ENCODE data around the gene CTNNA3. TPM values are rescaled to one million over a fixed set of nuclear protein-coding genes. Genes with fewer than 3 reads are reported as not detected.

Gene CTNNA3
- total and polyA plus RNA-seq, 2 of the 4 experiments (the other 2 are of a cell fraction) = 0.19 to 0.90 TPM

- H3K14ac ChIP-seq (replicated peaks; ENCODE audit: low read depth, low read length) = no peak overlapping the region
- CTCF ChIA-PET = interaction anchor here (1.0 kb wide), 1 partner anchor 15 kb away, joined by 3 read pairs; no protein-coding TSS in a partner anchor
- no peak overlapping the region for H4K91ac ChIP-seq (ENCODE audit: insufficient read depth, low read depth, low read length)
- H3K9me3 ChIP-seq (ENCODE audit: control insufficient read depth, insufficient read depth, low read length) = no peaks in the 10 kb centered on the region
- no peak overlapping the region for H3K4me2 ChIP-seq (ENCODE audit: low read depth, low read length)
- no CpG with 5 or more reads among the region's 1 CpG for WGBS, 2 experiments (ENCODE audit: extremely low coverage in 2 of 2, insufficient read length in 1 of 2)
- no peak overlapping the region for H4K5ac ChIP-seq (ENCODE audit: low read depth, low read length)
- H2AK9ac ChIP-seq (replicated peaks; ENCODE audit: low read depth, low read length, poor library complexity) = no peak overlapping the region
- ATAC-seq (ENCODE audit: low read depth) (no peak), DNase-seq (no peak)
- H3K4me1 ChIP-seq (ENCODE audit: control insufficient read depth, insufficient read depth, low read length) = no peaks in the 10 kb centered on the region
- BruUV-seq (replicated peaks) = no TSS peak
- H3K9me1 ChIP-seq (ENCODE audit: insufficient read depth, low read length) = no peaks in the 10 kb centered on the region
- POLR2A ChIA-PET (ENCODE audit: unreplicated experiment) = no interaction called here
- H3K23ac ChIP-seq (ENCODE audit: low read depth, low read length) = no peak overlapping the region
- H2AFZ ChIP-seq (replicated peaks; ENCODE audit: low read length, poor library complexity) = no peak overlapping the region
- H3K36me3 ChIP-seq (ENCODE audit: control insufficient read depth, insufficient read depth, low read length) = no peaks in the 10 kb centered on the region
- no peak overlapping the region for H2BK5ac ChIP-seq (ENCODE audit: low read depth, low read length, poor library complexity, severe bottlenecking)
- dilution Hi-C loops (cut with HindIII; ENCODE audit: low sequenced_read_pairs, unreplicated experiment) (no loop called here), in situ Hi-C loops (cut with MboI; ENCODE audit: low sequenced_read_pairs) (no loop called here), intact Hi-C loops (cut with micrococcal nuclease) (no loop called here)
- no peak overlapping the region for H4K8ac ChIP-seq (ENCODE audit: low read depth in 2 of 2, low read length in 2 of 2)
- no peak for TF ChIP-seq POLR2A (IDR thresholded peaks at IDR 0.05; ENCODE audit: low read depth, low read length)
- no peak for TF ChIP-seq CTCF (conservative IDR thresholded peaks at IDR 0.05; ENCODE audit: low read depth, low read length)
- TF ChIP-seq FOS (IDR thresholded peaks at IDR 0.05; ENCODE audit: low read depth, low read length) = no peak
- H3K4me3 ChIP-seq (ENCODE audit: insufficient read depth, low read depth, low read length) = no peak overlapping the region
- no peaks in the 10 kb centered on the region for H3K27me3 ChIP-seq (ENCODE audit: control insufficient read depth, insufficient read depth, low read length)
- H2BK20ac ChIP-seq (ENCODE audit: low read depth, low read length) = no peak overlapping the region
- H3K56ac ChIP-seq (ENCODE audit: extremely low read depth, insufficient read depth, low read length) = no peak overlapping the region
- H3K9ac ChIP-seq (ENCODE audit: low read depth, low read length) = no peak overlapping the region
- H4K20me1 ChIP-seq (ENCODE audit: insufficient read depth, low read length) = no peaks in the 10 kb centered on the region
- no peak overlapping the region for H2AK5ac ChIP-seq (ENCODE audit: low read depth, low read length)
- no peak overlapping the region for H3K27ac ChIP-seq (ENCODE audit: insufficient read depth, low read length)
- H3K4ac ChIP-seq (ENCODE audit: low read depth, low read length) = no peak overlapping the region
- H2BK15ac ChIP-seq (ENCODE audit: low read depth, low read length) = no peak overlapping the region
- H2BK120ac ChIP-seq (ENCODE audit: low read depth, low read length) = no peak overlapping the region
- H3K18ac ChIP-seq (ENCODE audit: low read depth, low read length) = no peak overlapping the region
- H3K79me1 ChIP-seq (ENCODE audit: low read depth in 1 of 2, low read length in 2 of 2) = no peaks in the 10 kb centered on the region
Observed at GRCh38 chr10:66852811-66853210, 843.2 kb downstream of the CTNNA3 start.
